Fibroblast of pulmonary artery (primary cell): ENCODE results near the gene CRYBA4.
A peak's percentile ranks its signal among the peaks of the same experiment; 100 is the strongest.

Source experiments
- DNase-seq: peaks from one replicate; pipeline ENCODE4 v3.0.0-alpha.2; 2010; ENCODE audit warnings: low read depth
- H3K4me3 ChIP-seq: replicated peaks from 2 replicates; pipeline ENCODE4 v1.5.1; 2011; ENCODE audit warnings: low read depth, mild to moderate bottlenecking, control low read depth, low read length, moderate library complexity
- TF ChIP-seq, protein P1 (sequence below): IDR thresholded peaks from 2 replicates; pipeline ENCODE4 v1.5.1; 2011; ENCODE audit warnings: mild to moderate bottlenecking, control low read depth, low read length, inconsistent platforms; ENCODE audit errors: missing control alignments

Gene CRYBA4

DNA sequence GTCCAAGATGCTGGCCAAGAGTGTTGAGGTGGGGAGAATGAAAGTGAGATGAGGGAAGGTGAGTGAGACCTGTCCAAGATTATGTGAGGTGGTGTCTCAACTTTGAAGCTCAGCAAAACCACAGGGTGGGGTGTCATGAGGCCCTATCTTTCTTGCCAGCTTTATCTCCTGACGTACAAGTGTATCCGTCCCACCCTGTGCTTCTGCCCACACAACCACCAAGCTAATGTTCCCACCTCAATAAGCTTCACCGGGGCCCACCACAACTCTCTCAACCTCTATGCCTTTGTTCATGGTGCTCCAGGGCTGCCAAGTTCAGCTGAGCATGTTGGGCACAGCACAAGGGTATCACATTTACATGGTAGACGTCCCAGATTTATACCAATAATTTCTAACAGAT is 24.7 kb upstream of the CRYBA4 start:
- no peak for DNase-seq
- no peak overlapping the region for H3K4me3 ChIP-seq
- TF ChIP-seq, protein P1, sequence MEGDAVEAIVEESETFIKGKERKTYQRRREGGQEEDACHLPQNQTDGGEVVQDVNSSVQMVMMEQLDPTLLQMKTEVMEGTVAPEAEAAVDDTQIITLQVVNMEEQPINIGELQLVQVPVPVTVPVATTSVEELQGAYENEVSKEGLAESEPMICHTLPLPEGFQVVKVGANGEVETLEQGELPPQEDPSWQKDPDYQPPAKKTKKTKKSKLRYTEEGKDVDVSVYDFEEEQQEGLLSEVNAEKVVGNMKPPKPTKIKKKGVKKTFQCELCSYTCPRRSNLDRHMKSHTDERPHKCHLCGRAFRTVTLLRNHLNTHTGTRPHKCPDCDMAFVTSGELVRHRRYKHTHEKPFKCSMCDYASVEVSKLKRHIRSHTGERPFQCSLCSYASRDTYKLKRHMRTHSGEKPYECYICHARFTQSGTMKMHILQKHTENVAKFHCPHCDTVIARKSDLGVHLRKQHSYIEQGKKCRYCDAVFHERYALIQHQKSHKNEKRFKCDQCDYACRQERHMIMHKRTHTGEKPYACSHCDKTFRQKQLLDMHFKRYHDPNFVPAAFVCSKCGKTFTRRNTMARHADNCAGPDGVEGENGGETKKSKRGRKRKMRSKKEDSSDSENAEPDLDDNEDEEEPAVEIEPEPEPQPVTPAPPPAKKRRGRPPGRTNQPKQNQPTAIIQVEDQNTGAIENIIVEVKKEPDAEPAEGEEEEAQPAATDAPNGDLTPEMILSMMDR, result no peak

DNA sequence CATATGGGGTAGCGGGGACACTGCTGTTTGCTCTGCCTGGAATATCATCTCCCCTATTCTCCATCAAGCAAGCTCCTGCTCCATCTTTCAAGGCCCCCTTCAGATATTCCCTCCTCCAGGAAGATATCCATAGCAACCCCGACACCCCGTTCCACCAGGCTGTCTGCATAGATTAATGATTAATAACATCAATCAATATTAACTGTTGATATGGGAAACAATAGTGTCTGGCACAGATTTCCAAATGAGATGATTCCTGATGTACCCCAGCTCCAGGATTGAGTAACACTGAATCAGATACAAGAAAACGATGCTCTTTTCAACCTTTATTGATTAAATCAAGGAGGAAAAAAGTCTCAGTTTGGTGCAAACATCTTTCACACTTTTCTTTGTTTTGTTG is 24.3 kb upstream of the CRYBA4 start:
- no peak overlapping the region for H3K4me3 ChIP-seq
- DNase-seq, result no peak
- TF ChIP-seq, protein P1, result no peak

DNA sequence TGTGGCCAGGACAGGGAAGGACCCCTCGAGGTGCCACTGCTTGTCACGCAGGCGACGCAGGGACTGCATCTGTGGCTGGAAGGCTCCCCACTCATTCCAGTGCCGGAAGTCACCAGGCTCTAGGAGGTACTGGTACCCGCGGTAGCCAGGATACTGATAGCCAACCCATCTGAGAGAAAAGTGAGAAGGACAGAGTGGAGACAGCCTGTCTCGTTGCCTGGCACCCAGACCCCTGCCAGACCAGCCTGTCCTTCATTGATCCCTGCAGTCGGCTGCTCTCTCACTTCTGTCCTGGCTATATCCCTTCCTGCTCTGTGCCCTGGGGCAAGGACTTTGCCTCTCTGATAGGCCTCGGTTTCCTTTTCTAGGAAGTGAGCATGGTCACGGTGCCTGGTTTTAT is 22.3 kb upstream of the CRYBA4 start:
- TF ChIP-seq, protein P1, result no peak
- DNase-seq, result no peak
- H3K4me3 ChIP-seq, result no peak overlapping the region

DNA sequence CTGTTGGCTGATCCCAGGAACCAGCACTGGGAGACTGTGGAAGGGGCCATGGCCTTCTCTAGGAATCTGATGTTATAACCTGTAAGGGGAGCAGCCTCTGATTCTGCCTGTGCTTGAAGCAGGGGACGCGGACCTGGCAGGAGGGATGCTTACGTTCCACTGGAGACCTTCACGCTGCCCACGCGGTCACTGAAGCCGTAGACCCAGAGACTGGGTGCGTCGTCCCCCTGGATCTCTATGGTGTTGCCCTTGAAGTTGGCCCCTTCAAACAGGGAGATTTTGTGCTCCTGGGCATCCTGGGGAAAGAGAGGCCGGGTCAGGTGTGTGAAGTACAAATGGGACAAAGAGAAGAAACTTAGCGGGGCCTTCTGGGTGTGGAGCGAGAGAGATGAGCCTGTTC is 20.0 kb upstream of the CRYBA4 start:
- H3K4me3 ChIP-seq, result no peak overlapping the region
- DNase-seq, result no peak
- TF ChIP-seq, protein P1, result no peak

DNA sequence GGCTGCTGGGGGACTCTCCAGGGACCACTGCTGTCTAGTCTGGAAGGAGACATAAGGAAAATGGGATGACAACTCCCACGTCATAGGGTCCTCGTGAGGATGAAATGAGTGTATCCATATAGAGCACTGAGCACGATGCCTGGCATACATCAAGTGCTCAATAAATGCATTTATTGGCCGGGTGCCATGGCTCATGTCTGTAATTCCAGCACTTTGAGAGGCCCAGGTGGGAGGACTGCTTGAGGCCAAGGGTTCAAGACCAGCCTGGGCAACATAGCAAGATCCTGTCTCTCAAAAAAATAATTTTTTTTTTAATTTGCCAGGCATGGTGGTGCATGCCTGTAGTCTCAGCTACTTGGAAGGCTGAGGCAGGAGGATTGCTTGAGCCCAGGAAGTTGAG is 19.6 kb upstream of the CRYBA4 start:
- no peak overlapping the region for H3K4me3 ChIP-seq
- TF ChIP-seq, protein P1, result no peak
- no peak for DNase-seq

DNA sequence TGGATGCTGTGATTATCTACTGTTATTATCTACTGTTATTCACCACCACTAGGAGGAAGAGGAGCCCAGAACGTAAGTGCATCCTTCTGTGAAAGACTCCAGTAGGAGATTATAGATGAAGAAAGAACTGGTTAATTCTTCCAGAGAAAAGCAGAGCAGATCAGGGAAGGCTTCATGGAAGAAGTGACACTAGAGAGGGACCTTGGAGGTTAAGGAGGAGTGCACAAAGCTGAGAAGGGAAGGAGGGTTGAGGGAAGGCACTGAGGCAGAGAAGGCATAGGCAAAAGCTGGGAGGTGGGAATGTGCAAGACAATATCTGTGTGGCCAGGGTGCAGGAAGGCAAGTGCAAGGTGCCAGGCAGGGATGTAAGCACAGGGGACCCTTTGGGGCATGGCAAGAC is 17.4 kb upstream of the CRYBA4 start:
- TF ChIP-seq, protein P1, result no peak
- H3K4me3 ChIP-seq, result no peak overlapping the region
- DNase-seq, result no peak

DNA sequence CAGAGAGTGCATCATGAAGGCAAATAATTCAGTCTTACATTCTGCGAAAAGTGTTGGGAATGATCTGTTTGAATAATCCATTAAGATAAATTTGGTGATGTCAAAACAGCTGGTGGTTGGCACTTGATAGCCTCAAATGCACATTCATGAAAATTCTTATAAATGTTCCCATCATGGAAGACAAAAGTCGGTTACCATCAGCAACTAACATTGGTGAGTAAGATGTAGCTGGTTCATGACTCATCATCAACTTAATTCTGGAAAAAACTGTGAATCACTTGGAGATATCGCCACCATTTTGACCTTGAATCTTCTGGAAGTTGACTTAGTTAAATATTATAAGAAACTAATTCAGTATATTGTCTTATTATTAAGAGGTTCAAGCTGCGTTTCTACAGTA is 15.2 kb upstream of the CRYBA4 start:
- no peak overlapping the region for H3K4me3 ChIP-seq
- TF ChIP-seq, protein P1, result no peak
- peak; percentile 62 for DNase-seq
